DND-41 (cell line): ENCODE data around the gene GMFB.

ENCODE experiments used
- ATAC-seq: fragments of 200-7000 bp; cut with Tn5 transposase; 3 replicates; pipeline ENCODE4 v1.9.1; 2021; ENCODE audit warnings: low read depth; ENCODE audit not compliant: insufficient read depth
- DNase-seq: peaks from one replicate; pipeline ENCODE4 v3.0.0-alpha.2; 2020
- H2AFZ ChIP-seq: 2 replicates; pipeline ENCODE4 v1.6.0; 2012; ENCODE audit warnings: low read depth, low read length
- H3K27ac ChIP-seq: 2 replicates; pipeline ENCODE4 v1.5.1; 2012; ENCODE audit warnings: low read length, inconsistent platforms
- H3K27me3 ChIP-seq: fragments of 200-600 bp; sonication (generic); 2 replicates; pipeline ENCODE4 v1.6.0; 2012; ENCODE audit warnings: low read length, mild to moderate bottlenecking, inconsistent platforms; ENCODE audit not compliant: insufficient read depth, poor library complexity
- H3K36me3 ChIP-seq: 2 replicates; pipeline ENCODE4 v1.5.1; 2012; ENCODE audit warnings: low read length, inconsistent platforms; ENCODE audit not compliant: insufficient read depth
- H3K4me1 ChIP-seq: 2 replicates; pipeline ENCODE4 v1.5.1; 2012; ENCODE audit warnings: mild to moderate bottlenecking, low read length; ENCODE audit not compliant: insufficient read depth
- H3K4me2 ChIP-seq: 2 replicates; pipeline ENCODE4 v1.6.0; 2012; ENCODE audit warnings: mild to moderate bottlenecking, moderate library complexity, low read length, inconsistent platforms; ENCODE audit not compliant: insufficient read depth
- H3K4me3 ChIP-seq, 2 experiments: fragments of 200-600 bp in 1 of 2; shearing (Covaris generic) in 1 of 2; 2 replicates each; pipeline ENCODE4 v1.5.1; 2012 to 2016; ENCODE audit warnings: inconsistent platforms in 2 of 2, low read length in 2 of 2, mild to moderate bottlenecking in 2 of 2, low read depth in 1 of 2, moderate library complexity in 1 of 2
- H3K79me2 ChIP-seq: 2 replicates; pipeline ENCODE4 v1.6.0; 2012; ENCODE audit warnings: low read length, inconsistent platforms; ENCODE audit not compliant: insufficient read depth
- H3K9ac ChIP-seq: 2 replicates; pipeline ENCODE4 v1.6.0; 2012; ENCODE audit warnings: low read depth, mild to moderate bottlenecking, inconsistent platforms, low read length, moderate library complexity
- H3K9me3 ChIP-seq: 2 replicates; pipeline ENCODE4 v1.5.1; 2012; ENCODE audit warnings: low read length, moderate library complexity, mild to moderate bottlenecking, inconsistent platforms; ENCODE audit not compliant: insufficient read depth, severe bottlenecking
- H4K20me1 ChIP-seq: 2 replicates; pipeline ENCODE4 v1.6.0; 2012; ENCODE audit warnings: low read length; ENCODE audit not compliant: insufficient read depth
- CTCF ChIP-seq: IDR thresholded peaks from 2 replicates; pipeline ENCODE4 v1.5.1; 2012; ENCODE audit warnings: borderline replicate concordance, low read length, moderate library complexity, mild to moderate bottlenecking; ENCODE audit not compliant: poor library complexity, severe bottlenecking; ENCODE audit errors: extremely low read depth
- EZH2 ChIP-seq: IDR thresholded peaks from 3 replicates; pipeline ENCODE4 v1.6.1; 2012; ENCODE audit warnings: borderline replicate concordance, low read depth, mild to moderate bottlenecking, moderate library complexity, low read length, inconsistent platforms; ENCODE audit not compliant: severe bottlenecking

GMFB gene

GRCh38 chr14:54470701-54471100 lies 18.1 kb downstream of the GMFB start:
- no peaks in the 10 kb centered on the region for H3K9me3 ChIP-seq
- H3K4me3 ChIP-seq = no peak overlapping the region
- peaks cover 14% of the 10 kb centered on the region; the same call in 1 of the 2 replicates for H3K36me3 ChIP-seq
- DNase-seq (no peak), ATAC-seq (no peak; the same call in 2 of the 3 replicates)
- H3K4me2 ChIP-seq = no peak overlapping the region
- no peak for TF ChIP-seq EZH2
- TF ChIP-seq CTCF = no peak
- H3K9ac ChIP-seq = no peak overlapping the region
- H3K27ac ChIP-seq = no peak overlapping the region
- H2AFZ ChIP-seq = no peak overlapping the region
- no peaks in the 10 kb centered on the region for H4K20me1 ChIP-seq
- no peaks in the 10 kb centered on the region for H3K79me2 ChIP-seq
- H3K4me1 ChIP-seq = no peaks in the 10 kb centered on the region
- H3K27me3 ChIP-seq = no peaks in the 10 kb centered on the region

- H3K27ac ChIP-seq = no peak overlapping the region
- H3K4me2 ChIP-seq = no peak overlapping the region
- H3K79me2 ChIP-seq = no peaks in the 10 kb centered on the region
- H3K4me1 ChIP-seq = no peaks in the 10 kb centered on the region
- H3K9me3 ChIP-seq = no peaks in the 10 kb centered on the region
- no peaks in the 10 kb centered on the region for H3K27me3 ChIP-seq
- no peak overlapping the region for H3K4me3 ChIP-seq
- no peaks in the 10 kb centered on the region for H3K36me3 ChIP-seq
- no peak overlapping the region for H2AFZ ChIP-seq
- ATAC-seq = no peak
- H4K20me1 ChIP-seq = no peaks in the 10 kb centered on the region
- DNase-seq = no peak
- TF ChIP-seq CTCF (no peak), EZH2 (no peak)
- H3K9ac ChIP-seq = no peak overlapping the region
Measured at GRCh38 chr14:54467280-54467679, 21.5 kb downstream of the GMFB start.

- no peaks in the 10 kb centered on the region for H3K9me3 ChIP-seq
- H3K27me3 ChIP-seq = no peaks in the 10 kb centered on the region
- ATAC-seq (no peak), DNase-seq (no peak)
- no peak overlapping the region for H3K27ac ChIP-seq
- no peak overlapping the region for H3K4me2 ChIP-seq
- no peaks in the 10 kb centered on the region for H4K20me1 ChIP-seq
- H3K79me2 ChIP-seq = no peaks in the 10 kb centered on the region
- no peak overlapping the region for H3K9ac ChIP-seq
- H3K36me3 ChIP-seq = no peaks in the 10 kb centered on the region
- H2AFZ ChIP-seq = no peak overlapping the region
- H3K4me3 ChIP-seq = no peak overlapping the region
- H3K4me1 ChIP-seq = no peaks in the 10 kb centered on the region
- TF ChIP-seq EZH2 (no peak), CTCF (no peak)
Measured at GRCh38 chr14:54465654-54466053, 23.1 kb downstream of the GMFB start.

GRCh38 chr14:54462048-54462447 lies 26.7 kb downstream of the GMFB start:
- no peaks in the 10 kb centered on the region for H3K79me2 ChIP-seq
- no peak overlapping the region for H3K4me3 ChIP-seq
- no peaks in the 10 kb centered on the region for H4K20me1 ChIP-seq
- H3K9ac ChIP-seq = no peak overlapping the region
- H3K27me3 ChIP-seq = no peaks in the 10 kb centered on the region
- TF ChIP-seq CTCF (no peak), EZH2 (no peak)
- no peaks in the 10 kb centered on the region for H3K36me3 ChIP-seq
- no peak overlapping the region for H2AFZ ChIP-seq
- H3K4me1 ChIP-seq = no peaks in the 10 kb centered on the region
- no peak for ATAC-seq
- no peak for DNase-seq
- no peak overlapping the region for H3K4me2 ChIP-seq
- peaks cover 7% of the 10 kb centered on the region for H3K9me3 ChIP-seq
- H3K27ac ChIP-seq = no peak overlapping the region
